Mesendoderm (in vitro differentiated cells): ENCODE data around the gene P4HA1.

ENCODE experiments used
- DNase-seq: peaks from one replicate; pipeline ENCODE4 v3.0.0; 2013
- H2AK5ac ChIP-seq: 2 replicates; pipeline ENCODE4 v1.6.1; 2013; ENCODE audit warnings: low read length, inconsistent platforms
- H2BK120ac ChIP-seq: 2 replicates; pipeline ENCODE4 v1.6.1; 2013; ENCODE audit warnings: low read depth, mild to moderate bottlenecking, low read length, moderate library complexity, mixed read lengths
- H2BK15ac ChIP-seq: replicated peaks from 2 replicates; pipeline ENCODE4 v1.6.1; 2013; ENCODE audit warnings: low read depth, mild to moderate bottlenecking, moderate library complexity
- H2BK5ac ChIP-seq: 2 replicates; pipeline ENCODE4 v1.6.1; 2013; ENCODE audit warnings: low read length, inconsistent platforms
- H3K18ac ChIP-seq: 2 replicates; pipeline ENCODE4 v1.6.1; 2013; ENCODE audit warnings: mild to moderate bottlenecking, low read length, mixed read lengths
- H3K23ac ChIP-seq: one replicate; pipeline ENCODE4 v1.6.1; 2013; ENCODE audit warnings: low read length
- H3K27ac ChIP-seq: 2 replicates; pipeline ENCODE4 v1.5.1; 2013; ENCODE audit warnings: low read depth, mild to moderate bottlenecking, inconsistent platforms, low read length, moderate library complexity
- H3K27me3 ChIP-seq: 2 replicates; pipeline ENCODE4 v1.6.1; 2013; ENCODE audit warnings: low read length, control low read depth, mild to moderate bottlenecking, inconsistent platforms; ENCODE audit not compliant: insufficient read depth, poor library complexity
- H3K36me3 ChIP-seq: 2 replicates; pipeline ENCODE4 v1.6.1; 2013; ENCODE audit warnings: low read length, inconsistent platforms; ENCODE audit not compliant: control insufficient read depth, insufficient read depth
- H3K4ac ChIP-seq: one replicate; pipeline ENCODE4 v1.6.1; 2013; ENCODE audit warnings: low read depth, mild to moderate bottlenecking, low read length, moderate library complexity
- H3K4me1 ChIP-seq: 2 replicates; pipeline ENCODE4 v1.6.1; 2013; ENCODE audit warnings: low read depth, low read length, inconsistent platforms; ENCODE audit not compliant: control insufficient read depth
- H3K4me2 ChIP-seq: 2 replicates; pipeline ENCODE4 v1.6.1; 2013; ENCODE audit warnings: low read length
- H3K4me3 ChIP-seq: 2 replicates; pipeline ENCODE4 v1.5.1; 2013; ENCODE audit warnings: mild to moderate bottlenecking, low read length
- H3K56ac ChIP-seq: one replicate; pipeline ENCODE4 v1.6.1; 2013; ENCODE audit warnings: low read length
- H3K79me1 ChIP-seq: 2 replicates; pipeline ENCODE4 v1.6.1; 2013; ENCODE audit warnings: low read length, inconsistent platforms
- H3K79me2 ChIP-seq: 2 replicates; pipeline ENCODE4 v1.6.1; 2013; ENCODE audit warnings: mild to moderate bottlenecking, low read length; ENCODE audit not compliant: control insufficient read depth, insufficient read depth
- H3K9ac ChIP-seq: 2 replicates; pipeline ENCODE4 v1.6.1; 2013; ENCODE audit warnings: low read length, inconsistent platforms
- H4K5ac ChIP-seq: one replicate; pipeline ENCODE4 v1.6.1; 2013; ENCODE audit warnings: low read length
- H4K8ac ChIP-seq: one replicate; pipeline ENCODE4 v1.6.1; 2013; ENCODE audit warnings: low read depth, mild to moderate bottlenecking, control low read depth, low read length, moderate library complexity
- WGBS: extraction: QIAGEN DNeasy Blood & Tissue Kit; methylation state at CpG from one replicate; pipeline ENCODE4 v1.1.7; 2013; ENCODE audit warnings: low lambda C conversion rate, missing lambda C conversion rate; ENCODE audit not compliant: insufficient coverage; ENCODE audit errors: extremely low coverage; 5-methylcytosine and 5-hydroxymethylcytosine counted together

P4HA1 gene

GRCh38 chr10:73084209-73084608 lies 12.5 kb downstream of the P4HA1 start:
- Histone ChIP-seq H3K79me1 (peaks cover 17% of the 10 kb centered on the region), H3K18ac (no peak overlapping the region), H2BK15ac (no peak overlapping the region), H3K4me3 (no peak overlapping the region), H3K4me1 (no peaks in the 10 kb centered on the region), H2AK5ac (no peak overlapping the region), H2BK120ac (no peak overlapping the region), H3K79me2 (peaks cover 13% of the 10 kb centered on the region), H3K27me3 (no peaks in the 10 kb centered on the region), H3K27ac (no peak overlapping the region), H3K4ac (no peak overlapping the region), H4K8ac (no peak overlapping the region), H3K9ac (no peak overlapping the region), H3K4me2 (no peak overlapping the region), H3K36me3 (no peaks in the 10 kb centered on the region), H3K23ac (no peak overlapping the region), H4K5ac (no peak overlapping the region), H3K56ac (no peak overlapping the region), H2BK5ac (no peak overlapping the region)
- DNase-seq, result no peak
- no CpG with 5 or more reads among the region's 5 CpGs for WGBS

- no peak overlapping the region for H3K27ac ChIP-seq
- no peak for DNase-seq
- no peak overlapping the region for H4K8ac ChIP-seq
- no CpG with 5 or more reads among the region's 2 CpGs for WGBS
- H3K36me3 ChIP-seq, result no peaks in the 10 kb centered on the region
- H3K4me3 ChIP-seq, result no peak overlapping the region
- H3K27me3 ChIP-seq, result no peaks in the 10 kb centered on the region
- no peak overlapping the region for H2BK120ac ChIP-seq
- H3K56ac ChIP-seq, result no peak overlapping the region
- H3K23ac ChIP-seq, result no peak overlapping the region
- H3K79me1 ChIP-seq, result peaks cover 15% of the 10 kb centered on the region
- H3K79me2 ChIP-seq, result peaks cover 10% of the 10 kb centered on the region
- no peak overlapping the region for H2AK5ac ChIP-seq
- H3K4me1 ChIP-seq, result no peaks in the 10 kb centered on the region
- H3K9ac ChIP-seq, result no peak overlapping the region
- H3K18ac ChIP-seq, result no peak overlapping the region
- H2BK5ac ChIP-seq, result no peak overlapping the region
- H2BK15ac ChIP-seq, result no peak overlapping the region
- H4K5ac ChIP-seq, result no peak overlapping the region
- no peak overlapping the region for H3K4ac ChIP-seq
- H3K4me2 ChIP-seq, result no peak overlapping the region
Observed at GRCh38 chr10:73083221-73083620, 13.4 kb downstream of the P4HA1 start.

- Histone ChIP-seq H3K23ac (no peak overlapping the region), H3K4me2 (no peak overlapping the region), H3K27me3 (no peaks in the 10 kb centered on the region), H4K5ac (no peak overlapping the region), H3K18ac (no peak overlapping the region), H3K79me1 (peaks cover 8% of the 10 kb centered on the region), H3K4me1 (no peaks in the 10 kb centered on the region), H3K79me2 (peaks cover 7% of the 10 kb centered on the region), H4K8ac (no peak overlapping the region), H2BK15ac (no peak overlapping the region), H2BK5ac (no peak overlapping the region), H3K27ac (no peak overlapping the region), H2BK120ac (no peak overlapping the region), H3K4me3 (no peak overlapping the region), H3K9ac (no peak overlapping the region), H3K36me3 (no peaks in the 10 kb centered on the region), H3K4ac (no peak overlapping the region), H3K56ac (no peak overlapping the region), H2AK5ac (no peak overlapping the region)
- WGBS, result no CpG with 5 or more reads among the region's 3 CpGs
- no peak for DNase-seq
Observed at GRCh38 chr10:73079779-73080541, 16.7 kb downstream of the P4HA1 start.

- H2BK120ac ChIP-seq, result no peak overlapping the region
- DNase-seq, result no peak
- no CpG with 5 or more reads among the region's 6 CpGs for WGBS
Observed at GRCh38 chr10:73076360-73077183, 20.1 kb downstream of the P4HA1 start.

GRCh38 chr10:73075829-73076228 lies 20.8 kb downstream of the P4HA1 start:
- Histone ChIP-seq H3K4me1 (no peaks in the 10 kb centered on the region), H3K4ac (no peak overlapping the region), H3K4me2 (no peak overlapping the region), H2BK5ac (no peak overlapping the region), H2AK5ac (no peak overlapping the region), H3K23ac (no peak overlapping the region), H3K79me2 (peaks cover 4% of the 10 kb centered on the region), H2BK15ac (no peak overlapping the region), H3K36me3 (no peaks in the 10 kb centered on the region), H2BK120ac (no peak overlapping the region), H3K79me1 (peaks cover 4% of the 10 kb centered on the region), H3K56ac (no peak overlapping the region), H3K27me3 (no peaks in the 10 kb centered on the region), H3K27ac (no peak overlapping the region), H4K8ac (no peak overlapping the region), H4K5ac (no peak overlapping the region), H3K9ac (no peak overlapping the region), H3K4me3 (no peak overlapping the region), H3K18ac (no peak overlapping the region)
- no peak for DNase-seq
- WGBS, result no CpG with 5 or more reads among the region's 3 CpGs

More at GRCh38 chr10:73076360-73077183, 20.1 kb downstream of the P4HA1 start:
- H3K4ac ChIP-seq, result no peak overlapping the region
- H3K4me3 ChIP-seq, result no peak overlapping the region
- H3K27me3 ChIP-seq, result no peaks in the 10 kb centered on the region
- H2BK5ac ChIP-seq, result no peak overlapping the region
- H4K5ac ChIP-seq, result no peak overlapping the region
- no peak overlapping the region for H3K56ac ChIP-seq
- H3K36me3 ChIP-seq, result no peaks in the 10 kb centered on the region
- no peak overlapping the region for H2AK5ac ChIP-seq
- no peak overlapping the region for H3K27ac ChIP-seq
- no peak overlapping the region for H3K9ac ChIP-seq
- H3K4me2 ChIP-seq, result no peak overlapping the region
- no peak overlapping the region for H3K23ac ChIP-seq
- H3K18ac ChIP-seq, result no peak overlapping the region
- H3K4me1 ChIP-seq, result no peaks in the 10 kb centered on the region
- H4K8ac ChIP-seq, result no peak overlapping the region
- peaks cover 4% of the 10 kb centered on the region for H3K79me1 ChIP-seq
- no peak overlapping the region for H2BK15ac ChIP-seq
- peaks cover 4% of the 10 kb centered on the region for H3K79me2 ChIP-seq
